GM19372 (cell line): ENCODE data around the gene DYNC2I2.
"Not testable (repeated sequence)": the region's sequence is repeated elsewhere in the genome, so short reads cannot be mapped to it uniquely, and the experiment has no call there.

Experiments used
- ATAC-seq: cut with Tn5 transposase; IDR thresholded peaks from one replicate; pipeline ENCODE4 v1.9.1; 2021; ENCODE audit warnings: mild to moderate bottlenecking, low read depth, moderate library complexity; ENCODE audit not compliant: unreplicated experiment

DYNC2I2 gene

DNA sequence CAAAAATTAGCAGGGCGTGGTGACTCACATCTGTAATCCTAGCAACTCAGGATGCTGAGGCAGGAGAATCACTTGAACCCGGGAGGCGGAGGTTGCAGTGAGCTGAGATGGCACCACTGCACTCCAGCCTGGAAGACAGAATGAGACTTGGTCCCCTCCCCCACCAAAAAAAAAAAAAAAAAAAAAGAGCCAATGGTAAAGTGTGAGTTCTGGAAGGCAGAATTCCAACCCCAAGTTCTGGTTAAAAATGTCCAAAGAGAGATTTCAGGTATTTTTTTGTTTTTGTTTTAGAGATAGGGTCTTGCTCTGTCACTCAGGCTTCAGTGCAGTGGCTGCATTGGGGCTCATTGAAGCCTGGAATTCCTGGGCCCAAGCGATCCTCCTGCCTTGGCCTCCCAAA lies 30.8 kb upstream of the DYNC2I2 start:
- ATAC-seq: no peak

DNA sequence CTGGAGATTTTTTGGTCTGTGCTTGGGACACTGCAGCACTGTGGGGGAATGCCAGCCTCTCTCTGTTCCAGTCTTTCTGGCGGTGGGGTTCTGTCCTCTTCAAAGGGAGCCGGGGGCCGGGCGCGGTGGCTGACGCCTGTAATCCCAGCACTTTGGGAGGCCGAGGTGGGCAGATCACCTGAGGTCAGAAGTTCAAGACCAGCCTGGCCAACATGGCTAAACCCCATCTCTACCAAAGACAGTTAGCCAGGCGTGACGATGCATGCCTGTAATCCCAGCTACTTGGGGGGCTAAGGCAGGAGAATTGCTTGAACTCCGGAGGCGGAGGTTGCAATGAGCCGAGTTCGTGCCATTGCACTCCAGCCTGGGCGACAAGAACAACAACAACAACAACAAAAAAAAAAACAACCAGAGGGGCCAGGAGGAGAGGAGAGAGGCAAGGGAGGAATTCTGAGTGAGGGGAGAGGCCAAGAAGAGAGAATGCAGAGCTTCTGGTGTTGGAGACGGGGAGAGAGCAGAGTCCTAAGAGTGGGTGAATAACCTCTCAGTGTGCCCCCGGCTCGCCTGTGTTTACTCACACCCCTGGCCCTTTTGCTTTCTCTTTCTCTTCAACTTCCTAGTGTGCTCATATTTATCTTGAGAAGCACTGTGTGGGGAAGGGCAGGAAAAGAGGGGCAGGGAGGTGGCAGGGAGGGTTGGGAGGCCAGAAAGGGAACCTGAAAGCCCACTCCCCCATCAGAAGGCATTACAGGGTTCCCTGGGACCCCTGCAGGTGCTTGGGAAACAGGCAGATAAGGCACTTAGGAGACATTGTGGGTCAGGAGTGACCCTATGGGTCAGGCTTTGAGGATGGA lies 29.2 kb upstream of the DYNC2I2 start:
- no peak for ATAC-seq

DNA sequence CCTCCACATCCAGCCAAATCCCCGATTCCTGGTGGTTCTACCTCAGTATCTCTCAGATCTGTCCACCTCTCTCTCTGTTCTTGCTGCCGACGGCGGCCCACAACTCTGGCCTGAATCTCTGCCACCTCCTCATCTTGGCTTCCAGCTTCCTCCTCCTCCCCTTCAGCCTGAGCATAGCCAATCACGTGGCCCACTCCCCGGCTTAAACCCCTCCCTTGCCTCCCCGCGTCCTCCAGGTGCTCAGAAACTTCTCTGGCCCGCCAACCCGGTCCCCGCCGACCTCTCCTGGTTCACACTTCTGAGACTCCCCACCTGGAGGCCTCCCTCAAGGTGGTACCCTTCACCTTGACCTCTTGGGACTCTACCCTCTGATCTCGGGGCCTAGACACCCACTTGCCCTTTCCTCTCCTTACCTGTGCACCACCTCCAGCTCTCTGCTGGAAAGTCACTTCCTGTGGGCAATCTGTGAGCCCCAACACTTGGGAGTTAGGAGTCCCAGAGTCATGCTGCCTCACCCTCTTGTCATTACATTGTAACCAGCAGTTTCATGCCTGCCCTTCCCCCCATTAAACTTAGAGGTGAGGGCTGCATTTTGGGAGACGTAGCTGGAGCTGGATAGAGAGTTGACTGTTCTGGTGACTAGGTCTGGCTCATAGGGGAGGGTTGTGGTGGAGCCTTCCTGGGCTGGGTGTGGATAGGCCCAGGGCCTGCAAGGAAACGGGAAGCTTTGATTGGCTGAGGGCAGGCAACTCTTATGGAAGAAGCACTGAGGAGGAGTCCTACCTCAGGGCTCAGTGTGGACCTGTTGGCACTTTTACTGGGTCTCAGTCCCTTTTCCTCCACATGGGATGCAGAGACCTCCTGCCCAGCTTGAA lies 27.9 kb upstream of the DYNC2I2 start:
- no peak for ATAC-seq

DNA sequence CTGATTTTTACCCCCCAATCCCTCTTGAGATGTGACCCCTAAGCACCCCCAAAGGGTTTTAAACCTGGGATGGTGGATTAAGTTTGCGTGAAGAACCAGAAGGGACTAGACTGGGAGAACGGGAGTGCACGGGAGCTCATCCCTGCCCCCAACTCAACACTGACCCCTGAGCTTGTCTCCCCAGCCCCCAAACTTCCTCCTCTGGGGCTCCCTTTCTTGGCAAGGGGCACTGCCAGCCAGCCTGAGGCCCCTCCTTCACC lies 27.3 kb upstream of the DYNC2I2 start:
- ATAC-seq: no peak

DNA sequence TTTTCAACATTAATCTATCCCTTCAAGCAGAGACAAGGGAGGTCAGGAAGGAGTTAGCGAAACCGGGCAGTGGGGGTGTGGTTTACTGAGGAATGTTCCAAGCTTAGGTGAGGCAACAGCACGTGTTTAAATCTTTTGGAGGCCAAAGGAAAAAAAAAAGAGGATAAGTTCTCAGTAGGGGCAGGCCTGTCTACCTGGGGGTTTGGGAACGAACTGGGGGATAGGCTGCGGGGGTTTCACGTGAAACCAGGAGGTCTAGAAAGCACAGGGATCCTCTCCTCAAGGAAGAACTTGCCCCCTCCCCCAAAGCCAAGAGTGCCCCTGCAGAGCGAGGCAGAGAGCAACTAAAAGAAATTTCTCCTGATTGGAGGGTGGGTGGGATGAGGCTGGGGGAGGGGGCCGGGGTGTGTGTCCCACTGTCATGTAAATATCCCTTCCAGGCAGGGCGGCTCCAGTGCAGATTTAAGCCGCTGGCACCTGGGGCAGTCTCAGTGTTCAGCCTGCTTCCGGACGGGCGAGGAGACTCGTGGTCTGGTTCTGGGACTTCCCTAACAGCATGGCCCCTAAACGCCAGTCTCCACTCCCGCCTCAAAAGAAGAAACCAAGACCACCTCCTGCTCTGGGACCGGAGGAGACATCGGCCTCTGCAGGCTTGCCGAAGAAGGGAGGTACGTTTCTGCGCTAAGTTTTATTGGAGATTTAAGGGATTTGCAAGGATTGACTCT lies 26.9 kb upstream of the DYNC2I2 start:
- ATAC-seq: no peak

DNA sequence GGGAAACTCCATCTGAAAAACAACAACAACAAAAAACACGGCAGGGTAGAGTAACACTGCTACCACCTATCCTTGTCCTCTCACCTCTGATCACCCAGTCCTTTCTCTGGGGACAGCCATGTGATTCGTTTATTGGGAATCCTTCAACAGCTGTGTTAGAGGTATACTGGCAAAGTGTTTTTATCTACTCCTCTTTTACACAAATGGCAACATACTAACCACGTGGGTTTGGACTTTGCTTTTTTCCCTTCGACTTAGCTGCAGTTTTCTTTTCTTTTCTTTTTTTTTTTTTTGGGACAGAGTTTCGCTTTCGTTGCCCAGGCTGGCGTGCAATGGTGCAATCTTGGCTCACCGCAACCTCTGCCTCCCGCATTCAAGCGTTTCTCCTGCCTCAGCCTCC lies 21.1 kb upstream of the DYNC2I2 start:
- no peak for ATAC-seq

DNA sequence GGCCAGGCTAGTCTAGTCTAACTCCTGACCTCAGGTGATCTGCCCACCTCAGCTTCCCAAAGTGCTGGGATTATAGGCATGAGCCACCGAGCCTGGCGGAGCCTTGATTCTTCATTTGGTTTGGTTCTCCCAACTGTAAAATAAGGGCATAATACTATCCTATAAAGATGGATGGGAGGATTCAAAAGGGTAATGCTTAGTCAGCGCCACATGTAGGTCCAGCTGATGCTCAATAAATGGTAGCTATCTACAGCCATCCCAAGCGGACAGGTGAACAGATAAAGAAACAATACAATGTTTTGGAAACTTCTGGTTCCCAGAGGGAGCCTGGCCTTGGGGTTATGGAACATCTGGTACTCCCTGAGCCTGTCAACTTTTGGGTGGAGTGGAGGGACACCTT lies 18.7 kb upstream of the DYNC2I2 start:
- no peak for ATAC-seq

DNA sequence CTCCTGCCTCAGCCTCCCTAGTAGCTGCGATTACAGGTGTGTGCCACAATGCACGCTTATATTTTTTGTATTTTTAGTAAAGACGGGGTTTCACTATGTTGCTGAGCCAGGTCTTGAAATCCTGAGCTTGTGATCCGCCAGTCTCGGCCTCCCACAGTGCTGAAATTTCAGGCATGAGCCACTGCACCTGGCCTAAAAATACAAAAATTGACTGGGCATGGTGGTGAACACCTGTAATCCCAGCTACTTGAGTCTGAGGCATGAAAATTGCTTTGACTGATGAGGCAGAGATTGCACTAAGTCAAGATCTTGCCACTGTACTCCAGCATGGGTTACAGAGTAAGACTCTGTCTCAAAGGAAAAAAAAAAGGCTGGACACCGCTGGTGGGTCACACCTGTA lies 13.1 kb upstream of the DYNC2I2 start:
- ATAC-seq: no peak

DNA sequence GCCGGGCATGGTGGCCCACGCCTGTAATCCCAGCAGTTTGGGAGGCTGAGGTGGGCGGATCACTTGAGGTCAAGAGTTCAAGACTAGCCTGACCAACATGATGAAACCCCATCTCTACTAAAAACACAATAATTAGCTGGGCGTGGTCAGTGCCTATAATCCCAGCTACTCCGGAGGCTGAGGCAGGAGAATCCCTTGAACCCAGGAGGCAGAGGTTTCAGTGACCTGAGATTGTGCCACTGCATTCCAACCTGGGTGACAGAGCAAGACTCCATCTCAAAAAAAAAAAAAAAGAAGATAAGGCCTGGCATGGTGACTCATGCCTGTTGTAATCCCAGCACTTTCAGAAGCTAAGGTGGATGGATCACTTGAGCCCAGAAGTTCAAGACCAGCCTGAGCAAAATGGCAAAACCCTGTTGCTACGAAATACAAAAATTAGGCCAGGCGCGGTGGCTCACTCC lies 9.9 kb upstream of the DYNC2I2 start:
- ATAC-seq: not testable (repeated sequence)

DNA sequence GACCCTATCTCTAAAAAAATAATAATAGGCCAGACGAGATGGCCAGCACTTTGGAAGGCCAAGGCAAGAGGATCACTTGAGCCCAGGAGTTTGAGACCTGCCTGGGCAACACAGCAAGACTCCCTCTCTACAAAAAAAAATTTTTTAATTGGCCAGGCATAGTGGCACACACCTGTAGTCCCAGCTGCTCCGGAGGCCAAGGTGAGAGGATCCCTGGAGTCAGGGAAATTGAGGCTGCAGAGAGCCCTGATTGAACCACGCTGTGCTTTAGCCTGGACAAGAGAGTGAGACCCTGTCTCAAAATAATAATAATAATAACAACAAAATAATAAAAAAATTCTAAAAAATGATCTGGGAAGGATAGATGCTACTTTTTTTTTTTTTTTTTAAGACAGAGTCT lies 1.1 kb upstream of the DYNC2I2 start:
- ATAC-seq: no peak

DNA sequence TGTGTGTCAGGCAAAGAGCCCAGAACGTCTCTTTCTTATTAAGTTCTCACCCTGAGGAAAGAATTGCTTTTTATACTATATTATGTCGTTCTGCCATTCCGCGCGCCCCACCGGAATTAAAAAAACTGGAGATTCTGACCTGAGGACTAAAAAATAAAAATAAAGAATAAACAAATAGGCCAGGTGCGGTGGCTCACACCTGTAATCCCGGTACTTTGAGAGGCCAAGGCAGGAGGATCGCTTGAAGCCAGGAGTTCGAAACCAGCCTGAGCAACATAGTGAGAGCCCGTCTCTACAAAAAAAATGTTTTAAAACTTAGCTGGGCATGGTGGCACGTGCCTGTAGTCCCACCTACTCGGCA lies 677 bp upstream of the DYNC2I2 start:
- no peak for ATAC-seq

DNA sequence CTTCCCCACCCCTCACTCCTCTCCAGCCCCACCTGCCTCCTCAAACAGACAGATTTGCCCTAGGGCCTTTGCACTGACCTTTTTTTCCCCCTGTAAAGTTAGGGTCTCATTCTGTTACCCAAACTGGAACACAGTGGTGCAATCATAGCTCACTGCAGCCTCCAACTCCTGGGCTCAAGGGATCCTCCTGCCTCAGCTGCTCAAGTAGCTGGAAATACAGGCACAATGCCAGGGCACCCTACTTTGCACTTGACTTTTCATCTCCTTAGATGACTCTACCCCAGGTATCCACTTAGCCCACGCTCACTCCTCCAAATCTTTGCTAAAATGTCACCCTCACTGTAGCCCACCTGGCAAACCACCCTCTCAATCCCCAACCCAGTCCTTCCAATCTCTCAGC lies 2.2 kb downstream of the DYNC2I2 start:
- ATAC-seq: no peak

DNA sequence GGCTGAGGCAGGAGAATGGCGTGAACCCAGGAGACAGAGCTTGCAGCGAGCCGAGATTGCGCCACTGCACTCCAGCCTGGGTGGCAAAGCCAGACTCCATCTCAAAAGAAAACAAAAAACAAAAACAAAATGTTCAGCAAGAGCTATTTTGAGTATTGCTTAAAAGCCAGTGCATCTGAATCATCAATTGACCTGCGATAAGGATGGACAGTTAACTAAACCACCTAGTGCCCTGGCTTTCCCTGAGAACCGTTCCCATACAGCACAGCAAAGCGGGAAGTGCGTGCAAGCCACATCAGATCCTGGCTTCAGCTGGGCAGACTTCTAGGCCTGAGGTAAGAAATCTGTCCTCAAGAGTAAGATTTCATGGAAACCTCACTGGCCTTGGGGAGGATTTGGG lies 2.7 kb downstream of the DYNC2I2 start:
- no peak for ATAC-seq

DNA sequence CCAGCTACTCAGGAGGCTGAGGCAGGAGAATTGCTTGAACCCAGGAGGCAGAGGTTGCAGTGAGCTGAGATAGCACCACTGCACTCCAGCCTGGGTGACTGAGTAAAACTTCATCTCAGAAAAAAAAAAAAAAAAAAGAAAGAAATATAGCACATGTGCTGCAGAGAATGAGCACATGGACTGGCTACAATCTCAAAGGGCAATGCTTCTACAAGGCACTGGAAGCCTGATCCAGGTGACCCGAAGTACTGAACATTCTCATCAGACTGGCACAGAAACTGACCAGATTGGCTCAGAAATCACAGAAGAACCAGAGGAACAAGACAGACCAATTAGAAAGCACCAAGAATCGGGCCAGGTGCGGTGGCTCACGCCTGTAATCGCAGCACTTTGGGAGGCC lies 4.8 kb downstream of the DYNC2I2 start:
- ATAC-seq: no peak

DNA sequence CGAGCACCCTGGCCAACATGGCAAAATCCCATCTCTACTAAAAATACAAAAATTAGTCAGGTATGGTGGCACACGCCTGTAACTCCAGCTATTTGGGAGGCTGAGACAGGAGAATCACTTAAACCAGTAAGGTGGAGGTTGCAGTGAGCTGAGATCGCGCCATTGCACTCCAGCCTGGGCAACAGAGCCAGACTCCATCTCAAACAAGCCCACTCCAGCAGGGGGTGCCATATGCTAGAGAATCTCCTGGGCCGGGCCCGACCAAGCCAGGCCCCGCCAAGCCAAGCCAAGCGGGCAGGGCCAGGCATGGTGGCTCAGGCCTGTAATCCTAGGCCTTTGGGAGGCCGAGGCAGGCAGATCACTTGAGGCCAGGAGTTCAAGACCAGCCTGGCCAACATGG lies 8.4 kb downstream of the DYNC2I2 start:
- not testable (repeated sequence) for ATAC-seq

DNA sequence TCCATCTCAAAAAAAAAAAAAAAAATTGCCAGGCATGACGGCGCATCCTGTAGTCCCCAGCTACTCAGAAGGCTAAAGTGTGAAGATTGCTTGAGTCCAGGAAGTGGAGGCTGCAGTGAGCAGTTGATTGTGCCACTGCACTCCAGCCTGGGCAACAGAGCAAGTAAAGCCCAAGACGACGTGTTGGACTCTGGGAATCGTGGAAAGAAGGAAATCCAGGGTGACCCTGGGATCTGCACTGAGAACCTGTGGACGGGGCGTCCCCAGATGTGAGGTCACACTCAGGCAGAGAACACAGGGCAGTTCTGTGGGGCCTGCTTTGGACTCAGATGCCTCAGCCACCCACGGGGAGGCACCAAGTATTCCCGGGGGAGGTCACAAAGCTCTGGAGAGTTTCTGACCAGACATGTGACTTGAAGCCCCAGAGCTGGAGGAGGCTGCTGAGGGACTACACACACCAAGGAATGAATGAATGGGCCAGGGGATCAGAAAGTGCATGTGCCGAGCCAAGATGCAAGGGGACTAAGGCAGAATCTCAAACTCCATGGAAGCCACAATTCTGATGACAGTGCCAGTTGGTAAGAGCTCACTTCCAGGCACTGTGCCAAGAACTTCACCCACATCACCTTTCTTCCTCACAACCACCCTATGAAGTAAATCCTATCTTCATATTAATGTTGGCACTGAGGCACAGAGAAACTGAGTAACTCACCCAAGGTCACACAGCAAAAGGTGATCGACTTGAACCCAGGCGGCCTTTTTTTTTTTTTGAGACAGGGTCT lies 12.9 kb downstream of the DYNC2I2 start:
- ATAC-seq: no peak

DNA sequence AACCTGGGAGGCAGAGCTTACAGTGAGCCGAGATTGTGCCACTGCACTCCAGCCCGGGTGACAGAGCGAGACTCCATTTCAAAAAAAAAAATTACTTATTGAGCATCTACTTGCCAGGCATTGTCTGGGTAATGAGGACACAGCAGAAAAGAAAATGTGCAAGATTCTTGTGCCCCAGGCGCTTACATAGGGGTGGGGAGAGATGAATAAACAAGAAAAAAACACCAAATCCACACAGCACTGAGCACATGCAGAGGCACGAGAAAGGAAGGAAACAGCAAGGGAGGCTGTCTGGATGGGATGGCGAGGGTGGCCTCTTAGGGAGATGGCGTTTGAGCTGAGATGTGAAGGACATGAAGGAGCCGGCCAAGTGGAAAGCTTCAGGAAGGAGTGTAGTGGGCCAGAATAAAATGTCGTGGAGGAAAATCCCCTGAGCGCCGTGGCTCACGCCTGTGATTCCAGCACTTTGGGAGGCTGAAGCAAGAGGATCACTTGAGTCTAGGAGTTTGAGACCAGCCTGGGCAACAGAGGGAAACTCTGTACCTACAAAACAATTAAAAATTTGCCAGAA lies 13.9 kb downstream of the DYNC2I2 start:
- no peak for ATAC-seq

DNA sequence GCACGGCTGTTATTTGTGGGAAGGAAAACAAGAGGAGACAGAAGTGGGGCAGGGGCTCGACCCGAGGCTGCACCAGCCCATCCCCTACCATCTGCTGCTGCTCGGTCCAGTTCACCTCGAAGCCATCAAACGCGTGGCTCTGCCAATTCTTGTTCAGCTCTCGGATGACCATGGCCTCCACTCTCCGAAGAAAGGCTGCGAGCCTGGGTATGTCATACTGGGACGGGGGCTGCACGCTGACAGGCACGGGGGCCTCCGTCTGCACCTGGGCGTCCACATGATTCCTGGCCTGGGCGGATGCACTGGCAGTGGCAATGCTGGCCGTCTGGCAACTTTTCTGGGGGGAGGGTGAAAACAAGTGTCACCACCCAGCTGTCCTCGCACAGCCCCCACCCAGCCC lies 16.0 kb downstream of the DYNC2I2 start:
- no peak for ATAC-seq

DNA sequence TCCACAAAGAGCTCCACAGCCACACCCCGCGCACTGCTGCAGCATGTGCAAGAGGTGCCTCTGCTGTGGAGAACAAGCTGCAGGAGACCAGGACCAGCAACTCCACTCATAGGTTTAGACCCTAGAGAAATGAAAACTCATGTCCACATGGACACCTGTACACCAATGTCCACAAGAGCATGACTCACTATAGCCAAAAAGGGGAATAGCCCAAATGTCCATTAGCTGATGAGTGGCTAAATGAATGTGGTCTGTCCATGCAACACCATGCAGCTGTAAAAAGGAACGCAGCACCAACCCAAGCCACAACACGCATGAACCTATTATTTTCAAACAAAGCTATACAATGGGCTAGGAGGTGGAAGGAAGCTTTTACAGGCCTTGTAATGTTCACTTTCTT lies 18.1 kb downstream of the DYNC2I2 start:
- ATAC-seq: no peak

DNA sequence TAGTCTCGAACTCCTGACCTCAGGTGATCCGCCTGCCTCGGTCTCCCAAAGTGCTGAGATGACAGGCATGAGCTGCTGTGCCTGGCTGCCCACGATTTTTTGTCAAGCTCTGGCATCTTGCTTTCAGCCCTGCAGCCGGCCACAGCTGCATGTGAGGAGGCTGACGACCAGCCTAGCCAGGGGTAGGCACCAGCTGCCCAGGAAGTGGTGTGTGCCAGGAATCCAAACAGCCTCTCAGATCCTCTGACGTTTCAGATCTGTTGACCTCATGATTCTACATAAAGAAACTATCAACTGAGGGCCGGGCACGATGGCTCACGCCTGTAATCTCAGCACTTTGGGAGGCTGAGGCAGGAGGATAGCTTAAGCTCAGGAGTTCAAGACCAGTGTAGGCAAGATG lies 19.0 kb downstream of the DYNC2I2 start:
- no peak for ATAC-seq
